ENCODE measurements around the gene NUP210L. TPM values are rescaled to one million over a fixed set of nuclear protein-coding genes. Genes with fewer than 3 reads are reported as not detected.

Gene NUP210L
- total and polyA plus RNA-seq, 9 of the 15 experiments (the other 6 are each of a cell fraction or from before 2014, with no cell fraction given): 0.01 to 0.04 TPM; not detected in 7

DNA sequence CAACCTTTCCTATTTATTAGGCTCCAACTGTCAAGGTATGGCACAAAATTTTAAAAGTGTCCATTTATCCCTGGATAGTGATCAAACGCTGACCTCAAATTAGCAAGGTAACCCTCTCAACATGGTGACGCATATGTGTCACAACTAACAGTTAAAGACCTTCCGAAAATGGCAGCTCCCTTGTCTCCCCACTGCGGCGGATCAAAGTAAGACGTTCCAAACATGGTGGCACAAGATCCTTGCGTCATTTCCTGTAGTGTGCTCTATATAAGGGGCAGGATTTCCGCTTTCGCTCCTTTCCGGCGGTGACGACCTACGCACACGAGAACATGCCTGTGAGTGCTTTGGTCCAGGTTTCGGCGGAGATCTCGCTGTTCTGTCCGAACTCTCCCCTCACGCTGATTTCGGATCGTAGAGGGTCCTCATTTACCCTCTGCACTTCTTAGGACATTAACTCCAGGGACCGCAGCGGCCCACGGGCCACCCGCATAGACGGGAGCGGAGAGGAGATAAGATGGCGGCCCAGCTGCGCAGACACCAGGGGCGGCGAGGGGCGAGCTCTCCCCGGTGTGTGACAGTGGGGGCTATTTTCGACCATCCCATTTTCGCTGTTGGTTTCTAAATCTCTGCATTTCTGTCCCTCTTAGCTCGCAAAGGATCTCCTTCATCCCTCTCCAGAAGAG lies 164.3 kb downstream of the NUP210L start, which contains the start of gene RPS27 (continued):
- TF ChIP-seq SMAD4 (CRISPR knock-in tag; conservative IDR thresholded peaks at IDR 0.05) (peak; percentile 37; the same call in 1 of the 2 replicates), NR3C1 (CRISPR knock-in tag; IDR thresholded peaks at IDR 0.05) (no peak), PCBP2 (IDR thresholded peaks at IDR 0.05; ENCODE audit: low read depth, low read length, poor library complexity, severe bottlenecking) (no peak), ZBED1 (IDR thresholded peaks at IDR 0.05) (peak; percentile 67; the same call in 1 of the 2 replicates), FOXK1 (CRISPR knock-in tag; IDR thresholded peaks at IDR 0.05; ENCODE audit: borderline replicate concordance) (no peak), RFX5 (IDR thresholded peaks at IDR 0.05; ENCODE audit: low read depth, low read length) (no peak), ILF3 (IDR thresholded peaks at IDR 0.05; ENCODE audit: borderline replicate concordance) (peak; percentile 87; the same call in 1 of the 2 replicates), ZNF311 (CRISPR knock-in tag; IDR thresholded peaks at IDR 0.05) (no peak)
- TF ChIP-seq, protein P1, sequence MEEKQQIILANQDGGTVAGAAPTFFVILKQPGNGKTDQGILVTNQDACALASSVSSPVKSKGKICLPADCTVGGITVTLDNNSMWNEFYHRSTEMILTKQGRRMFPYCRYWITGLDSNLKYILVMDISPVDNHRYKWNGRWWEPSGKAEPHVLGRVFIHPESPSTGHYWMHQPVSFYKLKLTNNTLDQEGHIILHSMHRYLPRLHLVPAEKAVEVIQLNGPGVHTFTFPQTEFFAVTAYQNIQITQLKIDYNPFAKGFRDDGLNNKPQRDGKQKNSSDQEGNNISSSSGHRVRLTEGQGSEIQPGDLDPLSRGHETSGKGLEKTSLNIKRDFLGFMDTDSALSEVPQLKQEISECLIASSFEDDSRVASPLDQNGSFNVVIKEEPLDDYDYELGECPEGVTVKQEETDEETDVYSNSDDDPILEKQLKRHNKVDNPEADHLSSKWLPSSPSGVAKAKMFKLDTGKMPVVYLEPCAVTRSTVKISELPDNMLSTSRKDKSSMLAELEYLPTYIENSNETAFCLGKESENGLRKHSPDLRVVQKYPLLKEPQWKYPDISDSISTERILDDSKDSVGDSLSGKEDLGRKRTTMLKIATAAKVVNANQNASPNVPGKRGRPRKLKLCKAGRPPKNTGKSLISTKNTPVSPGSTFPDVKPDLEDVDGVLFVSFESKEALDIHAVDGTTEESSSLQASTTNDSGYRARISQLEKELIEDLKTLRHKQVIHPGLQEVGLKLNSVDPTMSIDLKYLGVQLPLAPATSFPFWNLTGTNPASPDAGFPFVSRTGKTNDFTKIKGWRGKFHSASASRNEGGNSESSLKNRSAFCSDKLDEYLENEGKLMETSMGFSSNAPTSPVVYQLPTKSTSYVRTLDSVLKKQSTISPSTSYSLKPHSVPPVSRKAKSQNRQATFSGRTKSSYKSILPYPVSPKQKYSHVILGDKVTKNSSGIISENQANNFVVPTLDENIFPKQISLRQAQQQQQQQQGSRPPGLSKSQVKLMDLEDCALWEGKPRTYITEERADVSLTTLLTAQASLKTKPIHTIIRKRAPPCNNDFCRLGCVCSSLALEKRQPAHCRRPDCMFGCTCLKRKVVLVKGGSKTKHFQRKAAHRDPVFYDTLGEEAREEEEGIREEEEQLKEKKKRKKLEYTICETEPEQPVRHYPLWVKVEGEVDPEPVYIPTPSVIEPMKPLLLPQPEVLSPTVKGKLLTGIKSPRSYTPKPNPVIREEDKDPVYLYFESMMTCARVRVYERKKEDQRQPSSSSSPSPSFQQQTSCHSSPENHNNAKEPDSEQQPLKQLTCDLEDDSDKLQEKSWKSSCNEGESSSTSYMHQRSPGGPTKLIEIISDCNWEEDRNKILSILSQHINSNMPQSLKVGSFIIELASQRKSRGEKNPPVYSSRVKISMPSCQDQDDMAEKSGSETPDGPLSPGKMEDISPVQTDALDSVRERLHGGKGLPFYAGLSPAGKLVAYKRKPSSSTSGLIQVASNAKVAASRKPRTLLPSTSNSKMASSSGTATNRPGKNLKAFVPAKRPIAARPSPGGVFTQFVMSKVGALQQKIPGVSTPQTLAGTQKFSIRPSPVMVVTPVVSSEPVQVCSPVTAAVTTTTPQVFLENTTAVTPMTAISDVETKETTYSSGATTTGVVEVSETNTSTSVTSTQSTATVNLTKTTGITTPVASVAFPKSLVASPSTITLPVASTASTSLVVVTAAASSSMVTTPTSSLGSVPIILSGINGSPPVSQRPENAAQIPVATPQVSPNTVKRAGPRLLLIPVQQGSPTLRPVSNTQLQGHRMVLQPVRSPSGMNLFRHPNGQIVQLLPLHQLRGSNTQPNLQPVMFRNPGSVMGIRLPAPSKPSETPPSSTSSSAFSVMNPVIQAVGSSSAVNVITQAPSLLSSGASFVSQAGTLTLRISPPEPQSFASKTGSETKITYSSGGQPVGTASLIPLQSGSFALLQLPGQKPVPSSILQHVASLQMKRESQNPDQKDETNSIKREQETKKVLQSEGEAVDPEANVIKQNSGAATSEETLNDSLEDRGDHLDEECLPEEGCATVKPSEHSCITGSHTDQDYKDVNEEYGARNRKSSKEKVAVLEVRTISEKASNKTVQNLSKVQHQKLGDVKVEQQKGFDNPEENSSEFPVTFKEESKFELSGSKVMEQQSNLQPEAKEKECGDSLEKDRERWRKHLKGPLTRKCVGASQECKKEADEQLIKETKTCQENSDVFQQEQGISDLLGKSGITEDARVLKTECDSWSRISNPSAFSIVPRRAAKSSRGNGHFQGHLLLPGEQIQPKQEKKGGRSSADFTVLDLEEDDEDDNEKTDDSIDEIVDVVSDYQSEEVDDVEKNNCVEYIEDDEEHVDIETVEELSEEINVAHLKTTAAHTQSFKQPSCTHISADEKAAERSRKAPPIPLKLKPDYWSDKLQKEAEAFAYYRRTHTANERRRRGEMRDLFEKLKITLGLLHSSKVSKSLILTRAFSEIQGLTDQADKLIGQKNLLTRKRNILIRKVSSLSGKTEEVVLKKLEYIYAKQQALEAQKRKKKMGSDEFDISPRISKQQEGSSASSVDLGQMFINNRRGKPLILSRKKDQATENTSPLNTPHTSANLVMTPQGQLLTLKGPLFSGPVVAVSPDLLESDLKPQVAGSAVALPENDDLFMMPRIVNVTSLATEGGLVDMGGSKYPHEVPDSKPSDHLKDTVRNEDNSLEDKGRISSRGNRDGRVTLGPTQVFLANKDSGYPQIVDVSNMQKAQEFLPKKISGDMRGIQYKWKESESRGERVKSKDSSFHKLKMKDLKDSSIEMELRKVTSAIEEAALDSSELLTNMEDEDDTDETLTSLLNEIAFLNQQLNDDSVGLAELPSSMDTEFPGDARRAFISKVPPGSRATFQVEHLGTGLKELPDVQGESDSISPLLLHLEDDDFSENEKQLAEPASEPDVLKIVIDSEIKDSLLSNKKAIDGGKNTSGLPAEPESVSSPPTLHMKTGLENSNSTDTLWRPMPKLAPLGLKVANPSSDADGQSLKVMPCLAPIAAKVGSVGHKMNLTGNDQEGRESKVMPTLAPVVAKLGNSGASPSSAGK (IDR thresholded peaks at IDR 0.05): no peak; the same call in 1 of the 2 replicates
- TF ChIP-seq, protein P2, sequence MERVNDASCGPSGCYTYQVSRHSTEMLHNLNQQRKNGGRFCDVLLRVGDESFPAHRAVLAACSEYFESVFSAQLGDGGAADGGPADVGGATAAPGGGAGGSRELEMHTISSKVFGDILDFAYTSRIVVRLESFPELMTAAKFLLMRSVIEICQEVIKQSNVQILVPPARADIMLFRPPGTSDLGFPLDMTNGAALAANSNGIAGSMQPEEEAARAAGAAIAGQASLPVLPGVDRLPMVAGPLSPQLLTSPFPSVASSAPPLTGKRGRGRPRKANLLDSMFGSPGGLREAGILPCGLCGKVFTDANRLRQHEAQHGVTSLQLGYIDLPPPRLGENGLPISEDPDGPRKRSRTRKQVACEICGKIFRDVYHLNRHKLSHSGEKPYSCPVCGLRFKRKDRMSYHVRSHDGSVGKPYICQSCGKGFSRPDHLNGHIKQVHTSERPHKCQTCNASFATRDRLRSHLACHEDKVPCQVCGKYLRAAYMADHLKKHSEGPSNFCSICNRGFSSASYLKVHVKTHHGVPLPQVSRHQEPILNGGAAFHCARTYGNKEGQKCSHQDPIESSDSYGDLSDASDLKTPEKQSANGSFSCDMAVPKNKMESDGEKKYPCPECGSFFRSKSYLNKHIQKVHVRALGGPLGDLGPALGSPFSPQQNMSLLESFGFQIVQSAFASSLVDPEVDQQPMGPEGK (CRISPR knock-in tag; IDR thresholded peaks at IDR 0.05; ENCODE audit: borderline replicate concordance): no peak
- TF ChIP-seq, protein P3, sequence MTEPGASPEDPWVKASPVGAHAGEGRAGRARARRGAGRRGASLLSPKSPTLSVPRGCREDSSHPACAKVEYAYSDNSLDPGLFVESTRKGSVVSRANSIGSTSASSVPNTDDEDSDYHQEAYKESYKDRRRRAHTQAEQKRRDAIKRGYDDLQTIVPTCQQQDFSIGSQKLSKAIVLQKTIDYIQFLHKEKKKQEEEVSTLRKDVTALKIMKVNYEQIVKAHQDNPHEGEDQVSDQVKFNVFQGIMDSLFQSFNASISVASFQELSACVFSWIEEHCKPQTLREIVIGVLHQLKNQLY (CRISPR knock-in tag; conservative IDR thresholded peaks at IDR 0.05): no peak; a peak in 1 of 4 replicates
- TF ChIP-seq, protein P4, sequence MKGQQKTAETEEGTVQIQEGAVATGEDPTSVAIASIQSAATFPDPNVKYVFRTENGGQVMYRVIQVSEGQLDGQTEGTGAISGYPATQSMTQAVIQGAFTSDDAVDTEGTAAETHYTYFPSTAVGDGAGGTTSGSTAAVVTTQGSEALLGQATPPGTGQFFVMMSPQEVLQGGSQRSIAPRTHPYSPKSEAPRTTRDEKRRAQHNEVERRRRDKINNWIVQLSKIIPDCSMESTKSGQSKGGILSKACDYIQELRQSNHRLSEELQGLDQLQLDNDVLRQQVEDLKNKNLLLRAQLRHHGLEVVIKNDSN (CRISPR knock-in tag; IDR thresholded peaks at IDR 0.05): no peak

Data from K562 (cell line).